ENCODE results near the gene DLG2.

Gene DLG2

GRCh38 chr11:84215672-84216071 is 1411.5 kb downstream of the DLG2 start:
- TF ChIP-seq CTCF (IDR thresholded peaks at IDR 0.05), result no peak
- no peaks in the 10 kb centered on the region for H3K4me1 Mint-ChIP-seq
- H3K4me3 Mint-ChIP-seq, result no peak overlapping the region
- no peak overlapping the region for H3K27ac Mint-ChIP-seq
- no peaks in the 10 kb centered on the region for H3K36me3 Mint-ChIP-seq (ENCODE audit: low read depth)
- DNase-seq, result no peak
- H3K27me3 Mint-ChIP-seq (ENCODE audit: low read depth, poor library complexity), result no peaks in the 10 kb centered on the region
- no peaks in the 10 kb centered on the region for H3K9me3 Mint-ChIP-seq

- TF ChIP-seq CTCF (IDR thresholded peaks at IDR 0.05), result no peak
- Mint-ChIP-seq H3K4me3 (no peak overlapping the region), H3K27ac (no peak overlapping the region), H3K4me1 (no peaks in the 10 kb centered on the region), H3K27me3 (ENCODE audit: low read depth, poor library complexity) (no peaks in the 10 kb centered on the region), H3K9me3 (no peaks in the 10 kb centered on the region), H3K36me3 (ENCODE audit: low read depth) (no peaks in the 10 kb centered on the region)
- no peak for DNase-seq
These were observed 1412.6 kb downstream of the DLG2 start for GRCh38 chr11:84214557-84214956.

GRCh38 chr11:84212468-84213390 is 1414.4 kb downstream of the DLG2 start:
- DNase-seq, result no peak
- H3K27ac Mint-ChIP-seq, result no peak overlapping the region
- no peaks in the 10 kb centered on the region for H3K36me3 Mint-ChIP-seq (ENCODE audit: low read depth)
- H3K9me3 Mint-ChIP-seq, result no peaks in the 10 kb centered on the region
- no peaks in the 10 kb centered on the region for H3K4me1 Mint-ChIP-seq
- H3K27me3 Mint-ChIP-seq (ENCODE audit: low read depth, poor library complexity), result no peaks in the 10 kb centered on the region
- H3K4me3 Mint-ChIP-seq, result no peak overlapping the region
- TF ChIP-seq CTCF (IDR thresholded peaks at IDR 0.05), result no peak

GRCh38 chr11:84211896-84212295 is 1415.2 kb downstream of the DLG2 start:
- Mint-ChIP-seq H3K27ac (no peak overlapping the region), H3K4me3 (no peak overlapping the region), H3K9me3 (no peaks in the 10 kb centered on the region), H3K36me3 (ENCODE audit: low read depth) (no peaks in the 10 kb centered on the region), H3K4me1 (no peaks in the 10 kb centered on the region), H3K27me3 (ENCODE audit: low read depth, poor library complexity) (no peaks in the 10 kb centered on the region)
- TF ChIP-seq CTCF (IDR thresholded peaks at IDR 0.05), result no peak
- no peak for DNase-seq

- peaks cover 7% of the 10 kb centered on the region for H3K27me3 Mint-ChIP-seq (ENCODE audit: low read depth, poor library complexity)
- no peak for TF ChIP-seq CTCF (IDR thresholded peaks at IDR 0.05)
- no peak overlapping the region for H3K4me3 Mint-ChIP-seq
- no peak for DNase-seq
- peaks cover 6% of the 10 kb centered on the region for H3K9me3 Mint-ChIP-seq
- H3K27ac Mint-ChIP-seq, result no peak overlapping the region
- H3K4me1 Mint-ChIP-seq, result no peaks in the 10 kb centered on the region
- no peaks in the 10 kb centered on the region for H3K36me3 Mint-ChIP-seq (ENCODE audit: low read depth)
These were observed 1432.4 kb downstream of the DLG2 start for GRCh38 chr11:84194696-84195095.

GRCh38 chr11:84193706-84194105 is 1433.4 kb downstream of the DLG2 start:
- H3K27ac Mint-ChIP-seq, result no peak overlapping the region
- no peak for TF ChIP-seq CTCF (IDR thresholded peaks at IDR 0.05)
- peaks cover 7% of the 10 kb centered on the region for H3K27me3 Mint-ChIP-seq (ENCODE audit: low read depth, poor library complexity)
- peaks cover 6% of the 10 kb centered on the region for H3K9me3 Mint-ChIP-seq
- H3K36me3 Mint-ChIP-seq (ENCODE audit: low read depth), result no peaks in the 10 kb centered on the region
- no peak overlapping the region for H3K4me3 Mint-ChIP-seq
- no peaks in the 10 kb centered on the region for H3K4me1 Mint-ChIP-seq
- DNase-seq, result no peak

Measured in nephron progenitor cell (in vitro differentiated cells).